H1 (cell line): ENCODE data around the gene GPR162. TPM values are rescaled to one million over a fixed set of nuclear protein-coding genes. Genes with fewer than 3 reads are reported as not detected.

Experiments used
- ASH2L ChIP-seq: fragments of 200-600, 300-600 bp; sonication (generic); IDR thresholded peaks from one replicate; pipeline ENCODE4 v1.7.1; 2017; ENCODE audit warnings: low read length
- BRCA1 ChIP-seq: IDR thresholded peaks from 2 replicates; pipeline ENCODE4 v1.6.1; 2012; ENCODE audit warnings: low read depth, low read length, improper control_type of control experiment
- CBX8 ChIP-seq: fragments of 300-800, 300-1000 bp; sonication (generic); IDR thresholded peaks from 2 replicates; pipeline ENCODE4 v1.7.1; 2016; ENCODE audit warnings: low read depth, low read length, borderline replicate concordance
- EGR1 ChIP-seq: IDR thresholded peaks from 2 replicates; pipeline ENCODE4 v1.6.1; 2011; ENCODE audit warnings: low read depth, low read length, borderline replicate concordance
- EZH2 ChIP-seq: fragments of 200-600 bp; sonication (generic); IDR thresholded peaks from 2 replicates; pipeline ENCODE4 v1.7.1; 2012; ENCODE audit warnings: low read depth, mild to moderate bottlenecking, moderate library complexity, low read length, inconsistent platforms; ENCODE audit not compliant: severe bottlenecking
- KDM1A ChIP-seq: fragments of 200-600, 300-600 bp; sonication (generic); IDR thresholded peaks from 2 replicates; pipeline ENCODE4 v1.7.1; 2016; ENCODE audit warnings: mild to moderate bottlenecking, low read length, borderline replicate concordance
- PHF8 ChIP-seq: fragments of 200-600 bp; sonication (generic); conservative IDR thresholded peaks from 2 replicates; pipeline ENCODE4 v1.7.1; 2012; ENCODE audit warnings: low read depth, mild to moderate bottlenecking, inconsistent platforms, low read length, moderate library complexity
- POU5F1 ChIP-seq: IDR thresholded peaks from 2 replicates; pipeline ENCODE4 v1.6.1; 2011; ENCODE audit warnings: low read depth, mild to moderate bottlenecking, low read length, moderate library complexity
- RBBP5 ChIP-seq: IDR thresholded peaks from 2 replicates; pipeline ENCODE4 v1.7.1; 2012; ENCODE audit warnings: low read depth, mild to moderate bottlenecking, inconsistent platforms, low read length, moderate library complexity, borderline replicate concordance
- RFX5 ChIP-seq: IDR thresholded peaks from 2 replicates; pipeline ENCODE4 v1.6.1; 2011; ENCODE audit warnings: low read depth, low read length, improper control_type of control experiment, borderline replicate concordance
- SP4 ChIP-seq: IDR thresholded peaks from 2 replicates; pipeline ENCODE4 v1.6.1; 2012; ENCODE audit warnings: low read length, inconsistent platforms
- SUZ12 ChIP-seq: fragments of 200-600 bp; sonication (generic); IDR thresholded peaks from 2 replicates; pipeline ENCODE4 v1.6.1; 2012; ENCODE audit warnings: mild to moderate bottlenecking, inconsistent platforms, low read length, moderate library complexity, mixed read lengths
- TAF1 ChIP-seq: IDR thresholded peaks from 2 replicates; pipeline ENCODE4 v1.6.1; 2011; ENCODE audit warnings: mild to moderate bottlenecking, low read depth, low read length
- TEAD4 ChIP-seq: IDR thresholded peaks from 2 replicates; pipeline ENCODE4 v1.6.1; 2012; ENCODE audit warnings: low read depth, low read length, inconsistent platforms, mixed read lengths
- YY1 ChIP-seq: IDR thresholded peaks from 2 replicates; pipeline ENCODE4 v1.6.1; 2011; ENCODE audit warnings: low read depth, mild to moderate bottlenecking, low read length
- polyA plus RNA-seq, 7 experiments: library from polyadenylated mRNA; depleted of rRNA in 3 of 7; stranded (reverse) in 5 of 7; unstranded in 2 of 7; fragments of >200 nt in 5 of 7; fragments of 200-250 nt in 2 of 7; gene quantifications; 1 replicate in 5 of 7; 2 replicates in 1 of 7; 4 replicates in 1 of 7; pipeline versions ENCODE4 v1.2.1 to v1.2.3, GENCODE V29; 2011 to 2013; ENCODE audit warnings: missing spikeins in 2 of 7, mixed read lengths in 2 of 7
- total RNA-seq: library from RNA; stranded (reverse); fragmentation: NEBNext Ultra II Directional; extraction: Animal tissue kit (Norgen Biotek cat#: 25700); gene quantifications from 2 replicates; pipeline ENCODE4 v1.2.1, GENCODE V29; 2021
- TF ChIP-seq, protein P1 (sequence below): IDR thresholded peaks from 2 replicates; pipeline ENCODE4 v1.6.1; 2012; ENCODE audit warnings: inconsistent platforms

GPR162 gene
- total and polyA plus RNA-seq, 2 of the 8 experiments (the other 6 are each of a cell fraction or from before 2014, with no cell fraction given): 7.3 to 8.8 TPM

- TF ChIP-seq CBX8 (no peak), YY1 (peak; percentile 17; the same call in 1 of the 2 replicates), TEAD4 (no peak), POU5F1 (no peak), PHF8 (no peak), TAF1 (no peak), BRCA1 (no peak), RBBP5 (peak; percentile 66), SP4 (no peak), SUZ12 (0 out of 2 replicates have a peak, but pooled peaks have one; percentile 16), EGR1 (peak; percentile 89; the same call in 1 of the 2 replicates), EZH2 (no peak), RFX5 (no peak), ASH2L (peak; percentile 49), KDM1A (no peak)
- TF ChIP-seq, protein P1, sequence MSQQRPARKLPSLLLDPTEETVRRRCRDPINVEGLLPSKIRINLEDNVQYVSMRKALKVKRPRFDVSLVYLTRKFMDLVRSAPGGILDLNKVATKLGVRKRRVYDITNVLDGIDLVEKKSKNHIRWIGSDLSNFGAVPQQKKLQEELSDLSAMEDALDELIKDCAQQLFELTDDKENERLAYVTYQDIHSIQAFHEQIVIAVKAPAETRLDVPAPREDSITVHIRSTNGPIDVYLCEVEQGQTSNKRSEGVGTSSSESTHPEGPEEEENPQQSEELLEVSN: no peak
These were observed at the start of gene GPR162 (continued) for GRCh38 chr12:6821591-6822425.
